HCT116 (cell line): ENCODE data around the gene KCNK1. TPM values are rescaled to one million over a fixed set of nuclear protein-coding genes. Genes with fewer than 3 reads are reported as not detected.
A peak's percentile ranks its signal among the peaks of the same experiment; 100 is the strongest.

Experiments used
- ATAC-seq: fragments of 200-7000 bp; cut with Tn5 transposase; 2 replicates; pipeline ENCODE4 v1.9.1; 2020; ENCODE audit warnings: mild to moderate bottlenecking, moderate library complexity
- BruUV-seq: library from RNA; stranded (reverse); fragments of 400-500 nt; replicated peaks from 2 replicates; lab custom pipeline; 2021; lab: Mats Ljungman, UMichigan
- CTCF ChIA-PET: fragments of 300-600 bp; sonication (Branson Sonifier 250); formaldehyde crosslinking; loops from one replicate; lab custom pipeline; 2021; ENCODE audit warnings: antibody characterized with exemption; lab: Charles Lee
- POLR2A ChIA-PET: fragments of 300-600, 350-600 bp; sonication (Branson Sonifier 250); formaldehyde crosslinking; loops from one replicate; lab custom pipeline; 2021; ENCODE audit warnings: antibody characterized with exemption; lab: Charles Lee
- RAD21 ChIA-PET, 2 experiments: fragments of 300-600 bp; sonication (Branson Sonifier 250); formaldehyde crosslinking; loops; one replicate each; lab custom pipeline; 2023; ENCODE audit warnings: low total read pairs in 2 of 2; ENCODE audit not compliant: uncharacterized antibody in 2 of 2, unreplicated experiment in 2 of 2, low non-redundant PET in 1 of 2; lab: Charles Lee
- DNase-seq: peaks from one replicate; pipeline ENCODE4 v3.0.0-alpha.2; 2010; ENCODE audit warnings: low read depth, low spot score
- H2AFZ ChIP-seq: fragments of 200-600 bp; shearing (Covaris generic), sonication (generic); 2 replicates; pipeline ENCODE4 v1.6.1; 2017; ENCODE audit warnings: low read depth, mixed run types, mixed read lengths, antibody characterized with exemption, low read length; ENCODE audit not compliant: poor library complexity, severe bottlenecking
- H3K27ac ChIP-seq: 2 replicates; pipeline ENCODE4 v1.5.1; 2012; ENCODE audit warnings: low read depth, low read length
- H3K27me3 ChIP-seq: fragments of 200-600 bp; sonication (generic); 2 replicates; pipeline ENCODE4 v1.6.1; 2016; ENCODE audit warnings: mixed run types, low read length, mixed read lengths; ENCODE audit not compliant: insufficient read depth
- H3K36me3 ChIP-seq, 2 experiments: fragments of 200-500 bp in 1 of 2; fragments of 200-600 bp in 1 of 2; sonication (Bioruptor generic) in 1 of 2; sonication (generic) in 1 of 2; 2 replicates each; pipeline versions ENCODE4 v1.5.1 to v1.6.1; 2014 to 2016; ENCODE audit warnings: low read length in 2 of 2, inconsistent platforms in 1 of 2, mixed read lengths in 1 of 2, mixed run types in 1 of 2; ENCODE audit not compliant: insufficient read depth in 2 of 2, control insufficient read depth in 1 of 2
- H3K4me1 ChIP-seq, 2 experiments: fragments of 200-600 bp in 1 of 2; sonication (generic) in 1 of 2; 2 replicates each; pipeline versions ENCODE4 v1.5.1 to v1.6.1; 2012 to 2017; ENCODE audit warnings: low read length in 2 of 2, inconsistent platforms in 1 of 2, mild to moderate bottlenecking in 1 of 2, mixed read lengths in 1 of 2, mixed run types in 1 of 2, moderate library complexity in 1 of 2; ENCODE audit not compliant: insufficient read depth in 2 of 2, control insufficient read depth in 1 of 2
- H3K4me2 ChIP-seq: fragments of 200-600 bp; sonication (generic); 2 replicates; pipeline ENCODE4 v1.6.1; 2017; ENCODE audit warnings: mixed run types, low read length, mixed read lengths
- H3K4me3 ChIP-seq, 2 experiments: fragments of 200-600 bp in 1 of 2; sonication (generic) in 1 of 2; replicated peaks in 1 of 2; 2 replicates each; pipeline ENCODE4 v1.5.1; 2011 to 2016; ENCODE audit warnings: low read length in 2 of 2, control low read depth in 1 of 2, low read depth in 1 of 2, mild to moderate bottlenecking in 1 of 2, mixed read lengths in 1 of 2, mixed run types in 1 of 2
- H3K79me2 ChIP-seq: fragments of 200-600 bp; sonication (generic); 2 replicates; pipeline ENCODE4 v1.6.1; 2017; ENCODE audit warnings: mild to moderate bottlenecking, mixed run types, low read length, moderate library complexity, mixed read lengths; ENCODE audit not compliant: insufficient read depth
- H3K9ac ChIP-seq: fragments of 200-600 bp; sonication (generic); 2 replicates; pipeline ENCODE4 v1.6.1; 2016; ENCODE audit warnings: low read length, mixed read lengths
- H3K9me2 ChIP-seq: fragments of 200-600 bp; sonication (generic), shearing (Covaris generic); 2 replicates; pipeline ENCODE4 v1.6.1; 2017; ENCODE audit warnings: mixed run types, mild to moderate bottlenecking, moderate library complexity; ENCODE audit not compliant: insufficient read depth
- H3K9me3 ChIP-seq, 2 experiments: fragments of 200-500 bp in 1 of 2; fragments of 200-600 bp in 1 of 2; sonication (Bioruptor generic) in 1 of 2; sonication (generic) in 1 of 2; 2 replicates each; pipeline ENCODE4 v1.6.1; 2014 to 2017; ENCODE audit warnings: low read length in 2 of 2, mixed read lengths in 2 of 2, inconsistent platforms in 1 of 2, low read depth in 1 of 2, mild to moderate bottlenecking in 1 of 2, mixed run types in 1 of 2, moderate library complexity in 1 of 2; ENCODE audit not compliant: control insufficient read depth in 1 of 2, insufficient read depth in 1 of 2
- H4K20me1 ChIP-seq: fragments of 200-600 bp; sonication (generic), shearing (Covaris generic); 2 replicates; pipeline ENCODE4 v1.6.1; 2017; ENCODE audit warnings: mixed run types, mild to moderate bottlenecking, moderate library complexity; ENCODE audit not compliant: insufficient read depth
- ELF1 ChIP-seq: IDR thresholded peaks from 2 replicates; pipeline ENCODE4 v1.6.1; 2012; ENCODE audit warnings: low read depth, borderline replicate concordance
- EZH2 ChIP-seq: fragments of 200-600 bp; sonication (generic); IDR thresholded peaks from 2 replicates; pipeline ENCODE4 v1.6.1; 2017; ENCODE audit warnings: antibody characterized with exemption, mixed run types
- POLR2A ChIP-seq: IDR thresholded peaks from 2 replicates; pipeline ENCODE4 v1.7.0; 2011; ENCODE audit warnings: borderline replicate concordance; ENCODE audit not compliant: insufficient read depth, insufficient read length; ENCODE audit errors: extremely low read depth
- RAD21 ChIP-seq: IDR thresholded peaks from 2 replicates; pipeline ENCODE4 v1.6.1; 2012; ENCODE audit warnings: low read depth, mild to moderate bottlenecking
- ZFX ChIP-seq: fragments of 450-650 bp; IDR thresholded peaks from 2 replicates; pipeline ENCODE4 v1.6.1; 2017
- intact Hi-C: fragments of 100-400 bp; cut with micrococcal nuclease; formaldehyde crosslinking; loops from 2 replicates; pipeline ENCODE4 v1.10.0; 2022
- total RNA-seq: library from RNA; stranded (reverse); gene quantifications from one replicate; pipeline ENCODE4 v1.2.1, GENCODE V29; 2021; ENCODE audit not compliant: unreplicated experiment

Gene KCNK1
- total RNA-seq, 1 experiment from 2014 or later = 28.4 TPM

GRCh38 chr1:233707880-233708815, 94.2 kb downstream of the KCNK1 start:
- ATAC-seq (peak; percentile 66), DNase-seq (no peak)
- H3K4me3 ChIP-seq = no peak overlapping the region
- H3K79me2 ChIP-seq = no peaks in the 10 kb centered on the region
- H3K9ac ChIP-seq = no peak overlapping the region; the same call in 1 of the 2 replicates
- CTCF ChIA-PET = no interaction called here
- no peaks in the 10 kb centered on the region for H3K36me3 ChIP-seq
- no TSS peak for BruUV-seq
- H3K27ac ChIP-seq = peak overlapping the region; percentile 36
- no peak for TF ChIP-seq ELF1
- TF ChIP-seq EZH2 = no peak
- H3K9me3 ChIP-seq = no peaks in the 10 kb centered on the region
- no peaks in the 10 kb centered on the region for H4K20me1 ChIP-seq
- RAD21 ChIA-PET = no interaction called here
- no peaks in the 10 kb centered on the region for H3K9me2 ChIP-seq
- no peaks in the 10 kb centered on the region for H3K27me3 ChIP-seq
- POLR2A ChIA-PET = no interaction called here
- peak overlapping the region; percentile 58 for H3K4me2 ChIP-seq
- H3K4me1 ChIP-seq = peaks cover 24 to 35% of the 10 kb centered on the region in 2 experiments
- intact Hi-C loops = no loop called here
- peak overlapping the region; percentile 1 for H2AFZ ChIP-seq

- no peaks in the 10 kb centered on the region for H3K9me3 ChIP-seq
- ChIA-PET POLR2A (no interaction called here), RAD21 (no interaction called here), CTCF (interaction anchor here (1.0 kb wide), 1 partner anchor 11 kb away, joined by 3 read pairs; no protein-coding TSS in a partner anchor)
- no peak overlapping the region for H3K9ac ChIP-seq
- ATAC-seq = no peak
- H4K20me1 ChIP-seq = no peaks in the 10 kb centered on the region
- H3K27ac ChIP-seq = no peak overlapping the region
- DNase-seq = no peak
- TF ChIP-seq ZFX (no peak), POLR2A (no peak), RAD21 (no peak)
- H3K36me3 ChIP-seq = no peaks in the 10 kb centered on the region
- H3K79me2 ChIP-seq = no peaks in the 10 kb centered on the region
- H3K4me3 ChIP-seq = no peak overlapping the region
- BruUV-seq = no TSS peak
- no peaks in the 10 kb centered on the region for H3K27me3 ChIP-seq
- intact Hi-C loops = no loop called here
- H3K9me2 ChIP-seq = no peaks in the 10 kb centered on the region
- peaks cover 24 to 29% of the 10 kb centered on the region in 2 experiments for H3K4me1 ChIP-seq
- H2AFZ ChIP-seq = no peak overlapping the region
- H3K4me2 ChIP-seq = no peak overlapping the region
Measured at GRCh38 chr1:233710031-233710430, 96.1 kb downstream of the KCNK1 start.
